HK-2 (cell line): ENCODE measurements around the gene AVEN.
A peak's percentile ranks its signal among the peaks of the same experiment; 100 is the strongest.
"Not testable (repeated sequence)": the region's sequence is repeated elsewhere in the genome, so short reads cannot be mapped to it uniquely, and the experiment has no call there.

ENCODE experiments used
- DNase-seq: peaks from one replicate; pipeline ENCODE4 v3.0.0-alpha.2; 2018; ENCODE audit not compliant: unreplicated experiment

The AVEN gene, protein sequence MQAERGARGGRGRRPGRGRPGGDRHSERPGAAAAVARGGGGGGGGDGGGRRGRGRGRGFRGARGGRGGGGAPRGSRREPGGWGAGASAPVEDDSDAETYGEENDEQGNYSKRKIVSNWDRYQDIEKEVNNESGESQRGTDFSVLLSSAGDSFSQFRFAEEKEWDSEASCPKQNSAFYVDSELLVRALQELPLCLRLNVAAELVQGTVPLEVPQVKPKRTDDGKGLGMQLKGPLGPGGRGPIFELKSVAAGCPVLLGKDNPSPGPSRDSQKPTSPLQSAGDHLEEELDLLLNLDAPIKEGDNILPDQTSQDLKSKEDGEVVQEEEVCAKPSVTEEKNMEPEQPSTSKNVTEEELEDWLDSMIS

DNA sequence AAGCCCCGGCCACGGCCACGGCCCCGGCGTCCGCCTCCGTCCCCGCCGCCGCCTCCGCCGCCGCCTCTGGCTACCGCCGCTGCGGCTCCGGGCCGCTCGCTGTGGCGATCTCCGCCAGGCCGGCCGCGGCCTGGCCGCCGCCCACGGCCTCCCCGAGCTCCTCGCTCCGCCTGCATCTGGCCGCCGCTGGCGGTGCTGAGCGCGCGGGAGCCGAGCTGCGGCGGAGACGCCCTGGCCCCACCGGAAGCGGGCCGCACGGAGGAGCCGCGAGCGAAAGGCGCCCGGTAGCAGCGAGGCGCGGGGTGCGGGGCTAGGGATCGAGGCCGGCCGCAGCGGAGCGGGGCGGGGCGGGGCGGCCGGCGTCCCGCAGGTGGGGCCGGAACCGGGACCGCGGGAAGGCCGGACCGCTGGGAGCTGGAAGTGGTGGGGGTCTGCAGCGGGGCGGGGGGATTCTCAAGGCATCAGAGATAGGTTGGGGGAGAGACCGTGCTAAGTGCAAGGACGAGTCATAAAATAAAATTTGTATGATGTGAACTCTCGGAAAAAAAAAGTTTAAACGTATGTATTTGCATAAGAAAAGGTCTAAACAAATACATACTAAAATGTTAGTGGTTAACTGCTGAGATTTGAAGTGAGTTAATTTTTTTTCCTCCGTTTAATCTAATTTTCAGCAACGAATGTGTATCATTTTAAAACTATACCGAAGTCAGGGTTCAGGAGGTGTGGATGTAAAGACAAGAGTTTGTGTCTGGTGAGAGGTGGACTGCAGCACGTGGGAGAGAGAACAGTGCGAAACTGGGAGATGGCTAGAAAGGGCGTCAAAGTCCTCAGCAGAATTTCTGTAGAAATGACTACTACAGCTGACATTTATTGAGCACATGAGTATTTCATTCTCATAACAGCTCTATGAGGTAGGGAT is at the start of gene AVEN:
TSS of gene AVEN (minus strand) at position 334 of the 919 bp plus-strand sequence. CDS start at position 176, 158 bp downstream.
- peak; percentile 54 for DNase-seq

DNA sequence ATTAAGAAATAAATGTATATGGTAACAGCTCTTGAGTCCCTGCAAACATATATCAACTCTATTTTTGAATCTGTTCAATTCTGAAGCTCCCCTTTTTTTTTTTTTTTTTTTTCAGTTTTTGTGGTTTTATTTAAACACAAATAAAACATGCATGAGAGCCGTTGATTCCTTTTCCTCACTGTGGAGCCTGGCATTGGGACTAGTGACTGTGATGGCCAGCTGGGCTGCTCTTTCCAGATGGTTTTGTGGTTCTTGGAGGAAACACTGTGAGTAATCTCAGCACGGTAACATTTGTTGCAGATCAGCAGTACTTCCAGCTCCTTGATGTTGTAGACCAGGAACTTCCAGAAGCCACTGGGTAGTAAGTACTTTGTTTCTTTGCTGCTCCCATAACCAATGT is 46.7 kb upstream of the AVEN start:
- no peak for DNase-seq

DNA sequence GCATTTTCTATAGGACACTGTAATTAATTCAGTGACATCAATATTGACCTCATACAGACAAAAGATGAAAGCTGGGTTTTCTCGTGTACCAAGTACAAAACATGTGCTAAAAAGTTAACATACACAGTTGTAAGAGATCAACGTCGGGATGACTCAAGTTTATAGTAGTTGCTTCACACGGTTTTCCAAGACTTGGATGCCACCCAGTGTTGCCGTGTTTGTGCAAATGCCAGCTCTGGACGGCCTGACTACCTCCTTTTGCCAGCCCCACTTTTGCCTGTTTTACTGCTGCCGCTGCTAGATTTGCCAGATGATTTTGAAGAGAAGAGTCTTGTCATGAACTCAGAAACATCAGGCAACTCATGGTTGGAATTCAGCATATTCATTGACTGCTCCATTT is 45.1 kb upstream of the AVEN start:
- DNase-seq: no peak

DNA sequence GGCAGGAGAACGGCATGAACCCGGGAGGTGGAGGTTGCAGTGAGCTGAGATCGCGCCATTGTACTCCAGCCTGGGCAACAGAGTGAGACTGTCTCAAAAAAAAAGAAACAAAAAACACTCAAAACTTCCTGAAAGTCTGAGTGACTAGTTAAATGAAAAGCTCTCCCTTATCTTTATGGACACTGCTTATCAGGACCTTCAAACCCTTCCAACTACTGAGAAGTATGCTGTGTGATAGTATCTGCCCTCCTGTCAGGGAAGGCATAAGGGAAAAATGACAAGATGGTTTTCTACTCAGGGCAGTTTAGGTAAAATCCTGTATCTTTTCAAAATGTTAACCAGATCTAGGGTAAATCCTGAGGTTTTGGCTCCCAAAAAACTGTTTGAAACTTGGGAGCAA is 40.9 kb upstream of the AVEN start:
- no peak for DNase-seq

DNA sequence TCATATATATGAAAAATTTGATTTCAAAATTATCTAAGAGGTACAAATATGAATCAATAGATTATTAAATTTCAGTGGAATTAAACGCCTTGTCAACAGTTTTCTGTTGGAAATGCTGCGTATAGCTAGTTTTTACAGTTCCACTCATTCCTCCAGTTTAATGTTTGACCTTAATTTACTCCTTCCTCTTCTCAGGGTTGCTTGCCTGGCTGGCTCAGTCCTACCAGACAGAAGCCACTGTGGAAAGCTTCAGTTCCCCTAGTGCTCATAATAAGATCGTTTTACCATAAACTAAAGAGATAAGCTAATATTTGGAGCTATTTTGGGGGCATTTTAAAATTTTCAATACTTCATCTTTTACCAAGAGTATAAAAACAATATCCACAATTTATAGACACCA is 39.9 kb upstream of the AVEN start:
- no peak for DNase-seq

DNA sequence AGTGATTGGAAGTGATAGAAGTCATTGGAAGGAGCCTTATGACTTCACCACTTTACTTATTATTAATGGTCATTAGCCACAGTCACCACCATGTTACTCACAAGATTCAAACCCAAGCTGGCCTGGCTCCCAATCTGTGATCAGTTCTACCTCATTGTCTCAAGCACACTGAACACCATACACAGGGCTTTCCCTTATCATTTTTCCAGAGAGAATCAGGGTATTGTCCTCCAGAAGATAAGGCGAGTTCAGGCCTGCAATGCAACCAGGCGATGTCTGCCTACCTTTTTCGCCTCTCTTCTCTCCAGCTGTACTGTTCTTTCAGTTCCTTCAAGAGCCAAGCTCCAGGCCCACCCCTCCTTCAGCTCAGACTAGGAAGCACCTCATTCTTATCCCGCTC is 37.8 kb upstream of the AVEN start:
- DNase-seq: no peak

DNA sequence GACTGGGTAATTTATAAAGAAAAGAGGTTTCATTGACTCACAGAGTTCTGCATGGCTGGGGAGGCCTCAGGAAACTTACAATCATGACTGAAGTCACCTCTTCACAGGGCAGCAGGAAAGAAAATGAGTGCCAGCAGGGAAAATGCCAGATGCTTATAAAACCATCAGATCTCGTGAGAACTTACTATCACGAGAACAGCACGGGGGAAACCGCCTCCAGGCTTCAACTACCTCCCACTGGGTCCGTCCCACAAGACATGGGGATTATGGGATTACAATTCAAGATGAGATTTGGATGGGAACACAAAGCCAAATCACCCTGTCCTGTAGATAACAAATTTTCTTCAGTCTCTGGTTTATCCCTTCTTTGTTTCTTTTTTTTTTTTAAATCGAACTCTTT is 31.0 kb upstream of the AVEN start:
- DNase-seq: no peak

DNA sequence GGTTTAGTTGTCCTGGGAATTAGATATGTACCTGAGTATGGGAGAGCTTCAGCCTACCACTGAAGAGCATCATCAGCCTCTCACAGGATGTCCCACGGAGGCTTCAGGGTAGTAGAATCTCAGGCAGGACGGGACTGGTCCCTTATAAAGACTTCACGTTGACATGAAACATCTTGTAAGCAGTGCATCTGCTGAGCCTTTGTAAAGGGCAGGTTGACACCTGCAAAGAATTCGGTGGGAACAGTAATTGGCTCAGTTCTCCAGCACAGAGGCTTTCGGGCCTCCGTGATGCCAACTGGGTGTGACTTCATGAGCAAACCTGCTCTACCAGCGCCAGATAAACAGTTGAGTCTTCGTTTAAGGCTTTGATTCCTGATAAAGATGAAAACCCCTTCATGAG is 26.9 kb upstream of the AVEN start:
- no peak for DNase-seq

DNA sequence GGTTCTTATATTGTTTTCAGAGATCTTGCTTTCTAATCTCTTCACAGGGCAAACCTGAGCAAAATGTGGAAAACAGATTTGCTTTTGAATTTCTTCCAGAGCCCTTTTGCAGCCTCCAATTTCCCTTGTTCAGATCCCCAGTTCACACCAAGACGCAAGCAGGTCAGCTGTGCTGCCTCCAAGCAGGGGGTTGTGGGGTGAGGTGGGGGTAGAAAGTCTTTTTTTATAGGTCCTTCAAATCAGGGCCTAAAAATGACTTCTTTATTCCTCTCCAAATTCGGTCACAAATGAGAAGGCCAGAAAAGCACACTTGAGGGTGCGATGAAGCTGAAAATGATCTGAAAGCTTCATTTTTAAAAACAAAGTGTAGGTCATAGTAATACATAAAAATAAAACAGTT is 26.3 kb upstream of the AVEN start:
- DNase-seq: no peak

DNA sequence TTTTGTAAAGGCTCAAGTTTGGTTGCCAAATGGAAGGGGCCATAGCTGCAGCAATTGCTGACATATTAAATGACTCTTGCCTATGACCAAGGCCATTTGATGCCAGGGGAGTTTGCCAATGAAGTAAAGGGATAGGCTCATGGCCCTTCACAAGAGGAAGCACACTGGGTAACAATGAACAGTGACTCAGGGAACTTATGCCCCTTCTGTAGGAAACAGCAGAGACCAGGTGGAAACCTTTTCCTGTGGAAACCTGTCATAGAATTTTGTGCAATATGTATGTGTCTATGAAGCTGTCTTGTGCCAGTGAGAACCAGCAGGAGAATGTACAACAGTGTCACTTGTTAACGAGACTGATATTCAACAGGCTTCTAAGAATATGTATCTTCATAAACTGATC is 25.4 kb upstream of the AVEN start:
- no peak for DNase-seq

DNA sequence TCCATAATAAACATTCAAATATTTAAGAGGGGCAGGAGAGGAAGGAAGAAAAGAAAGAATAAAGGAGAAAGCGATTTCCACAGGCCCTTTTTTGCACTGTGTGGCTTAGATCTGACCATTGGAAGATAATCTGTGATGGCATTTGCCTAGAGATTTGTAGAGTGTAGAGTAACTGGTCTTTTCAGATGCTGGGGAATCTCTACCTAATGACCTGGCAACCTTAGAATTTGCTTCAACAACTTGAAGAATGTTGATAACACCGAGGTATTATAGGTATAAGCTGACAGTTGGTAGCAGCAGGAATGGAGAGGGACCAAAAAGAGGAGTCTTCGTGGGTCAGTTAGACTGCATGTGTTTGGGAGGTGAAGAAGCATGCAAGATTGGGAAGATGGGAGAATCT is 20.9 kb upstream of the AVEN start:
- DNase-seq: no peak

DNA sequence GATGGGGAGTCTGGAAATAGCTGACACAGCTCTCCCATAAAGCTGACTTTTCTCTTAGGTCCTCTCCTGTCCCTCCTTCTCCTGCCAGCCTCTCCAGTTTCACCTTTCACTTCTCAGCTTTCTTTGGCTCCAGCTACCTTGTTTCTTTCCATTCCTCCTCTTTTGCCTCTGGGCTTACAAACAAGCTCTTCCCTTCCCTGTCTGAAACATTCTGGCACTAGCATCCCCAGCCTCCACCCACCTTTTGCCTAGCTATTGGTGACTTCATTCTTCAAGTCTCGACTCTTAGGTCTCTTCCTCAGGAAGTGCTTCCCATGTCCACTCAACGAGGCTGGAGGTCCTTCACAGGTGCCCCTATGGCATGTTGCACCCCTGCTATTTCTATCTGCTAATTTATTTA is 20.5 kb upstream of the AVEN start:
- DNase-seq: no peak

DNA sequence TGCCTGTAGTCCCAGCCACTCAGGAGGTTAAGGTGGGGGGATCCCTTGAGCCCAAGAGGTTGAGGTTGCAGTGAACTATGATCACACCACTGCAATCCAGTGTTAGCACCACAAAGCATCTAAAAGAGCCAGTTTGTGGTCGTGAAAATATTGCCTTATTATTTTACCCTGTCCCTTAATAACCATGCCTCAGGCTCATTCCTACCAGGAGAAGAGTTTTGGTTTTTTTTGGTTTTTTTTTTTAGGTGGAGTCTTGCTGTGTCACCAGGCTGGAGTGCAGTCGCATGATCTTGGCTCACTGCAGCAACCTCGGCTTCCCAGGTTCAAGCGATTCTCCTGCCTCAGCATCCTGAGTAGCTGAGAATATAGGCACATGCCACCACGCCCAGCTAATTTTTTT is 17.9 kb upstream of the AVEN start:
- no peak for DNase-seq

DNA sequence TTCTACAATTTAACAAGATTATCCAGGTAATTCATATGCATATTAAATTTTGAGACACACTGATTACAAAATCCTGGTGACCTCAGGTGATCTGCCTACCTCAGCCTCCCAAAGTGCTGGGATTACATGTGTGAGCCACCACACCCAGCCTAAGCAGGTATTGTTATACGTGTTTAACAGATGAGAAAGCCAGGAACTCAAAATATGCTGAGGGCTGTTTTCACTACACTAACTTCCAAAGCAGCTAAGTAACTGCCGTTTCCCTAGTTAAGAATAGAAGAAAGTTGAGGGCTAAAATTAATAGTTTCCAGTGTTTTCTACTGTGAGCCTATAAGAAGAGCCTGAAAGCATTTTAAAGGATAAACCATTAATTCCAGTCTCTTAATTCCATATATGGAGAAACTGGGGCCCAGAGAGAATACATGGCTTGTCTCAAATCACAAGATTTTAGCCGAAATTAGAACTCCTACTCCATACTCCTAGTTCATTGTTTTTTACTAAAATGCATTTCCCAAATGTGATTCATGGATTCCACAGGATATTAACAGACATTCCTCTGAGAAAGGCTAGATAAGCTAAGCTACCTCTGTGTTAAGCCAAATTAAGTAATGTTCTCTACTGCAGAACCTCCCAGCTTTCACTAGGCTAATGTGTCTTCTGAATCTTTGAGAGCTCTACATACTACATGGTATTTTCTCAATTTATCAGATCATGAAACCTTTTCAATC is 17.0 kb upstream of the AVEN start:
- DNase-seq: no peak

DNA sequence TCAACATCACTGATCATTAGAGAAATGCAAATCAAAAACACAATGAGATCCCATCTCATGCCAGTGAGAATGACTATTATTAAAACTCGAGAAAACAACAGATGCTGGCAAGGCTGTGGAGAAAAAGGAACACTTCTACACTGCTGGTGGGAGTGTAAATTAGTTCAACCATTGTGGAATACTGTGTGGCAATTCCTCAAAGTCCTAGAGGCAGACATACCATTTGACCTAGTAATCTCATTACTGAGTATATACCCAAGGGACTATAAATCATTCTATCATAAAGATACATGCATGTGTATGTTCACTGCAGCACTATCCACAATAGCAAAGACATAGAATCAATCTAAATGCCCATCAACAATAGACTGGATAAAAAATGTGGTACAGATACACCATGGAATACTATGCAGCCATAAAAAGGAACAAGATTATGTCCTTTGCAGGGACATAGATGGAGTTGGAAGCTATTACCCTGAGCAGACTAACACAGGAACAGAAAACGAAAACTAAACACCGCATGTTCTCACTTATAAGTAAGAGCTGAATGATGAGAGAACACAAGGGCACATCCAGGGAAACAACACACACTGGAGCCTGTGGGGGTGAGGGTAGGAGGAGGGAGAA is 15.2 kb upstream of the AVEN start:
- DNase-seq: no peak

DNA sequence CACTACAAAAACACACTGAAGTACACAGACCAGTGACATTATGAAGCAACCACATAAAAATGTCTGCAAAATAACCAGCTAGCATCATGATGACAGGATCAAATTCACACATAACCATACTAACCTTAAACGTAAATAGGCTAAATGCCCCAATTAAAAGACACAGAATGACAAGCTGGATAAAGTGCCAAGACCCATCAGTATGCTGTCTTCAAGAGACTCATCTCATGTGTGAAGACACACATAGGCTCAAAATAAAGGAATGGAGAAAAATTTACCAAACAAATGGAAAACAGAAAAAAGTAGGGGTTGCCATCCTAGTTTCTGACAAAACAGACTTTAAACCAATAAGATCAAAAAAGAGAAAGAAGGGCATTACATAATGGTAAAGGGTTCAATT is 11.4 kb upstream of the AVEN start:
- DNase-seq: not testable (repeated sequence)

DNA sequence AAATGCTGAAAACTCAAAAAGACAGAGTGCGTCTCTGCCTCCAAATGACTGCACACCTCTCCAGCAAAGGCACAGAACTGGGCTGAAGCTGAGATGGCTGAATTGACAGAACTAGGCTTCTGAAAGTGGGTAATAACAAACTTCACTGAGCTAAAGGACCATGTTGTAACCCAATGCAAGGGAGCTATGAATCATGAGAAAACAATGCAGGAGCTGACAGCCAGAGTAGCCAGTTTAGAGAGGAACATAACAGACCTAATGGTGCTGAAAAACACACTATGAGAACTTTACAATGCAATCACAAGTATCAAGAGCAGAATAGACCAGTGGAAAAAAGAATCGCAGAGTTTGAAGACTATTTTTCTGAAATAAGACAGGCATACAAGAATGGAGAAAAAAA is 10.1 kb upstream of the AVEN start:
- DNase-seq: no peak

DNA sequence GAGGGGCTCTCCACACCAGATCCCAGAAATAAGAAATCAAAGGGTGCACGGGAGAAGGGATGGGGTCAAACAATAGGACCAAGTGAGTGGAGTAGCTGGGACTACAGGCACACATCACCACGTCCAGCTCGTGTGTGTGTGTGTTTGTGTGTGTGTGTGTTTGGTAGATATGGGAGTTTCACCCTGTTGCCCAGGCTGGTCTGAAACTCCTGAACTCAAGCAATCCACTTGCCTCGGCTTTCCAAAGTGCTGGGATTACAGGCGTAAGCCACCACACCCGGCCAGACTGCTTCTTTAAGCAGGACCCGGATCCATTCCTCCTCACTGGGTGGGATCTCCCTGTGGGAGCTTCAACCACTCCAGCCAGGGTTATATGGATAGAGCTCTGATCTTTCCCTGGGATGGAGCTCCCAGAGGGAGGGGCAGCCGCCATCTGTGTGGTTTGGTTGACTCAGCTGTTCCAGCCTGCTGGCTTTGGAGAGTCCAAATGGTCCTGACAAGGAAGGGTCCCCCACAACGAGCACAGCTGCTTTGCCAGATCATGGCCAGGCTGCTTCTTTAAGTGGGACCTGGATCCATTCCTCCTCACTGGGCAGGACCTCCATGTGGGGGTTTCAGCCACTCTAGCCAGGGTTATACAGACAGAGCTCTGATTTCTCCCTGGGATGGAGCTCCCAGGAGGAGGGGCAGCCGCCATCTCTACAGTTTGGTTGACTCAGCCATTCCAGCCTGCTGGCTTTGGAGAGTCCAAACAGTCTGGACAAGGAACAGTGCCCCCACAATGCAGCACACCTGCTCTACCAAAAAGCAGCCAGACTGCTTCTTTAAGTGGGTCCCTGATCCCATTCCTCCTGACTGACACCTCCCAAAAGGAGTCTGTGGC is 9.1 kb upstream of the AVEN start:
- peak; percentile 58 for DNase-seq

DNA sequence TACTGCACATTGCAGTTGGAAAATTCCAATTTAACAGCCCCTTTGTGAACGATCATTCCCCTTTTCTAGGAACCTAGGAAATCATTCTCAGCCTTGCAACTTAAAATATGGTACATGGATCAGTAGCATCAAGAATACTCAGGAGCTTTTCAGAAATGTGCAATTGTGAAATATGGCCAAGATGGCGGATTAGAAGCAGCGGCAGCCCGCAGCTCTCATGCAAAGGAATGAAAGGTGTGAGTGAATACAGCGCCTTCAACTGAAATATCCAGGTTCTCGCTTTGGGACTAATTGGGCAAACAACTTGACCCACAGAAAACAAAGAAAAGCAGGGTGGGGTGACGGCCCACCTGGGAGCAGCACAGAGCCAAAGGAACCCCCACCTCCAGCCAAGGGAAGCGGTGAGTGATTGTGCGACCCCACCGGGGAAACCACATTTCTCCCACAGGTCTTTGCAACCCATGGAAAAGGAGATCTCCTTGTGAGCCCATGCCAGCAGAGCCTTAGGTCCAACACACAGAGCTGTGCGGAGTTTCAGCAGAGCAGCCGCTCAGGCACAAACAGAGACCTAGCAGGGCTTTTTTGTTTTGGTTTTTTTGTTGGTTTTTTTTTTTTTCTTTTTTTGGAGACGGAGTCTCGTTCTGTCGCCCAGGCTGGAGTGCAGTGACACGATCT is 7.6 kb upstream of the AVEN start:
- DNase-seq: no peak

DNA sequence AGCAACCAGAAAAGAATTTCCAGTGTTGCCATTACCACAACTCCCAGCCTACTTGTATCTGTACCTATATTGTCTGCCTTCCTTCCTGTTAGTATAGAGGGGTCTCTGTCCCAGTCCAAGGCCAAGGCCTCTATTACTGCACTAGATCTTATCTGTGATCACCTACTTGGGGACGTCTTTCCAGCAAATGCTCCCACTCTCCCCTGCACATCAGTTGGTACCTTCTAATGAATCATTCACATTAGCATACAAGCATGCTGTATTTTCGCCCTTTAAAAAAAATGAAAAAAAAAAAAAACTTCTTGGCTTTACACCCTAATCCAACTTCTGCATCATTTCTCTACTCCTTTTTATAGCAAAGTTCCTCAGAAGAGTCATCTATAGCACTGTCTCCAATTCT is 4.8 kb upstream of the AVEN start:
- no peak for DNase-seq
